Activated CD8-positive, alpha-beta T cell treated with anti-CD3 and anti-CD28 coated beads for 36 hours (primary cell): ENCODE results near the gene RNF180. TPM values are rescaled to one million over a fixed set of nuclear protein-coding genes. Genes with fewer than 3 reads are reported as not detected.

Experiments used
- ATAC-seq: fragments of 200-7000 bp; cut with Tn5 transposase; one replicate; pipeline ENCODE4 v1.10.0; 2021; ENCODE audit warnings: mild to moderate bottlenecking, moderate library complexity
- CTCF ChIA-PET: fragments of 350-600 bp; sonication (Branson Sonifier 250); formaldehyde crosslinking; loops from one replicate; lab custom pipeline; 2021; ENCODE audit warnings: antibody characterized with exemption; lab: Charles Lee
- POLR2A ChIA-PET: fragments of 350-600 bp; sonication (Branson Sonifier 250); formaldehyde crosslinking; loops from one replicate; lab custom pipeline; 2021; ENCODE audit warnings: antibody characterized with exemption; lab: Charles Lee
- DNase-seq: peaks from one replicate; pipeline ENCODE4 v3.0.0-alpha.2; 2020
- H3K27ac Mint-ChIP-seq: one replicate; pipeline ENCODE4 v1.8.0; 2021; ENCODE audit warnings: mild to moderate bottlenecking, mixed read lengths
- H3K27me3 Mint-ChIP-seq: one replicate; pipeline ENCODE4 v1.8.0; 2021; ENCODE audit warnings: mixed read lengths
- H3K36me3 Mint-ChIP-seq: one replicate; pipeline ENCODE4 v1.8.0; 2021; ENCODE audit warnings: low read depth, mixed read lengths
- H3K4me1 Mint-ChIP-seq: one replicate; pipeline ENCODE4 v1.8.0; 2021; ENCODE audit warnings: low read depth, mixed read lengths
- H3K4me3 Mint-ChIP-seq: one replicate; pipeline ENCODE4 v1.8.0; 2021; ENCODE audit warnings: mild to moderate bottlenecking, moderate library complexity, mixed read lengths
- H3K9me3 Mint-ChIP-seq: one replicate; pipeline ENCODE4 v1.8.0; 2021; ENCODE audit warnings: mixed read lengths
- CTCF ChIP-seq: fragments of 200-600 bp; IDR thresholded peaks from one replicate; pipeline ENCODE4 v1.8.0; 2022; ENCODE audit warnings: antibody characterized with exemption, mild to moderate bottlenecking
- intact Hi-C: fragments of 100-400 bp; cut with micrococcal nuclease; formaldehyde crosslinking; loops from one replicate; pipeline ENCODE4 v1.10.0; 2022
- total RNA-seq, 2 experiments: library from RNA; stranded (reverse); gene quantifications; one replicate each; pipeline ENCODE4 v1.2.3, GENCODE V29; 2021

RNF180 gene
- total RNA-seq, 2 experiments from 2014 or later = not detected

GRCh38 chr5:64201996-64202395 lies 36.4 kb downstream of the RNF180 start:
- DNase-seq (no peak), ATAC-seq (no peak)
- intact Hi-C loops = no loop called here
- Mint-ChIP-seq H3K4me1 (no peaks in the 10 kb centered on the region), H3K4me3 (no peak overlapping the region), H3K36me3 (no peaks in the 10 kb centered on the region), H3K27ac (no peak overlapping the region), H3K27me3 (no peaks in the 10 kb centered on the region), H3K9me3 (no peaks in the 10 kb centered on the region)
- TF ChIP-seq CTCF = no peak
- ChIA-PET CTCF (no interaction called here), POLR2A (no interaction called here)

GRCh38 chr5:64206653-64207052 lies 41.0 kb downstream of the RNF180 start:
- POLR2A ChIA-PET = no interaction called here
- Mint-ChIP-seq H3K4me3 (no peak overlapping the region), H3K9me3 (no peaks in the 10 kb centered on the region), H3K27me3 (peaks cover 2% of the 10 kb centered on the region), H3K36me3 (no peaks in the 10 kb centered on the region), H3K4me1 (no peaks in the 10 kb centered on the region), H3K27ac (no peak overlapping the region)
- no peak for DNase-seq
- no peak for TF ChIP-seq CTCF
- CTCF ChIA-PET = no interaction called here
- intact Hi-C loops = no loop called here
- no peak for ATAC-seq

- POLR2A ChIA-PET = no interaction called here
- Mint-ChIP-seq H3K36me3 (no peaks in the 10 kb centered on the region), H3K4me3 (no peak overlapping the region), H3K27me3 (peaks cover 2% of the 10 kb centered on the region), H3K4me1 (no peaks in the 10 kb centered on the region), H3K27ac (no peak overlapping the region), H3K9me3 (no peaks in the 10 kb centered on the region)
- intact Hi-C loops = no loop called here
- CTCF ChIA-PET = no interaction called here
- DNase-seq (no peak), ATAC-seq (no peak)
- no peak for TF ChIP-seq CTCF
Observed at GRCh38 chr5:64207978-64208377, 42.3 kb downstream of the RNF180 start.

- Mint-ChIP-seq H3K9me3 (no peaks in the 10 kb centered on the region), H3K36me3 (no peaks in the 10 kb centered on the region), H3K4me1 (no peaks in the 10 kb centered on the region), H3K4me3 (no peak overlapping the region), H3K27me3 (peaks cover 2% of the 10 kb centered on the region), H3K27ac (no peak overlapping the region)
- no peak for TF ChIP-seq CTCF
- ChIA-PET POLR2A (no interaction called here), CTCF (no interaction called here)
- intact Hi-C loops = no loop called here
- no peak for DNase-seq
- no peak for ATAC-seq
Observed at GRCh38 chr5:64209353-64209752, 43.7 kb downstream of the RNF180 start.

GRCh38 chr5:64210866-64211265 lies 45.2 kb downstream of the RNF180 start:
- Mint-ChIP-seq H3K4me1 (no peaks in the 10 kb centered on the region), H3K4me3 (no peak overlapping the region), H3K27me3 (peaks cover 2% of the 10 kb centered on the region), H3K27ac (no peak overlapping the region), H3K9me3 (no peaks in the 10 kb centered on the region), H3K36me3 (no peaks in the 10 kb centered on the region)
- DNase-seq (no peak), ATAC-seq (no peak)
- intact Hi-C loops = no loop called here
- ChIA-PET CTCF (interaction anchor here (0.6 to 2.0 kb wide), 2 partner anchors 18 to 22 kb away, joined by 4 to 6 read pairs; no protein-coding TSS in a partner anchor), POLR2A (no interaction called here)
- TF ChIP-seq CTCF = no peak
